ENCODE measurements around the gene CST6. TPM values are rescaled to one million over a fixed set of nuclear protein-coding genes. Genes with fewer than 3 reads are reported as not detected.

Gene CST6
- 0.46 and 0.92 TPM in 2 replicates for total RNA-seq
- 2.2 and 2.5 TPM in 2 replicates for polyA plus RNA-seq
- polyA plus RNA-seq (2011; cell fraction: cytosol; rRNA removed), result 0.74 and 1.1 TPM in 2 replicates
- 0.36 TPM in 1 of 2 replicates, not detected in the other for polyA plus RNA-seq (2011; cell fraction: nucleus; rRNA removed)
- polyA plus RNA-seq (2012), result not detected in 2 replicates
- polyA minus RNA-seq, result 0.93 TPM in 1 of 2 replicates, not detected in the other
- polyA minus RNA-seq (2011; cell fraction: cytosol; rRNA and poly(A)+ RNA removed), result not detected
- polyA minus RNA-seq (2011; cell fraction: nucleus; rRNA and poly(A)+ RNA removed), result not detected in 2 replicates
- Bru-seq, nascent RNA, result not detected
- BruChase-seq, experiment 1, labeled RNA remaining after a 6-hour chase, result percentile 19 among the genes with signal in this experiment
- BruChase-seq, experiment 2, labeled RNA remaining after a 2-hour chase, result not detected
- long read RNA-seq, partial matches to known transcripts, result 0 of 2 reads
- long read RNA-seq, other reads (novel, unspliced or antisense), result 0 of 2 reads

DNA sequence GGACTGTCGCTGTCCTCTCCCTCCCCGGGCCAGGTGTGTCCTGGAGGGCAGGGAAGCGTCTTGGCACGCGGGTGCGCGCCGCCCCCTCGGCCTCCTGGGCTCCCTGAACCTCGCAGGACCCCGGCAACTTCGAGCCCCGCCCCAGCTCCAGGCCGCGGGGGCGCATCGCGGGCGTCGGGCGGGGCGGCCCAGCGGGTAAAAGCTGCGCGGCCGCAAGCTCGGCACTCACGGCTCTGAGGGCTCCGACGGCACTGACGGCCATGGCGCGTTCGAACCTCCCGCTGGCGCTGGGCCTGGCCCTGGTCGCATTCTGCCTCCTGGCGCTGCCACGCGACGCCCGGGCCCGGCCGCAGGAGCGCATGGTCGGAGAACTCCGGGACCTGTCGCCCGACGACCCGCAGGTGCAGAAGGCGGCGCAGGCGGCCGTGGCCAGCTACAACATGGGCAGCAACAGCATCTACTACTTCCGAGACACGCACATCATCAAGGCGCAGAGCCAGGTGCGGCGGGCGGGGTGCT, at the start of gene CST6:
TSS of gene CST6 (plus strand) at position 224 of the 519 bp plus-strand sequence. CDS start at position 261, 37 bp downstream.
- Histone ChIP-seq H3K4me2 (ENCODE audit: insufficient read depth, low read length) (no peak within 1 kb of the TSS), H3K79me2 (ENCODE audit: control insufficient read depth, insufficient read depth, low read length) (no peaks in the 10 kb centered on the region), H3K4me1 (ENCODE audit: control insufficient read depth, extremely low read depth, insufficient read depth, low read length) (peaks cover 21% of the 10 kb centered on the region), H3K9me1 (replicated peaks; ENCODE audit: control insufficient read depth, extremely low read depth, insufficient read depth, low read length) (no peaks in the 10 kb centered on the region), H3K4me3 (replicated peaks in 1 of 3; ENCODE audit: insufficient read depth in 1 of 3, low read depth in 1 of 3, low read length in 3 of 3) (no peak within 1 kb of the TSS), H4K20me1 (replicated peaks; ENCODE audit: control insufficient read depth, extremely low read depth, insufficient read depth, low read length) (no peaks in the 10 kb centered on the region), H3K9ac (replicated peaks; ENCODE audit: extremely low read depth, insufficient read depth, low read length) (no peak within 1 kb of the TSS), H3K9me3 (replicated peaks; ENCODE audit: control insufficient read depth, insufficient read depth, low read length) (no peaks in the 10 kb centered on the region), H3K36me3 (ENCODE audit: control insufficient read depth in 2 of 2, extremely low read depth in 1 of 2, insufficient read depth in 2 of 2, low read length in 2 of 2) (no peaks in the 10 kb centered on the region), H3K27me3 (ENCODE audit: control insufficient read depth in 2 of 2, insufficient read depth in 2 of 2, low read length in 2 of 2) (peaks cover 2% of the 10 kb centered on the region in 2 experiments), H2AFZ (ENCODE audit: low read depth, low read length) (peak within 1 kb of the TSS; percentile 53), H3K27ac (ENCODE audit: insufficient read depth, low read depth, low read length) (no peak within 1 kb of the TSS)
- POLR2A ChIA-PET, result interaction anchor here (0.6 kb wide), 1 partner anchor 115 kb away, joined by 4 read pairs; no protein-coding TSS in a partner anchor
- FAIRE-seq, result no peak
- no peak for DNase-seq (ENCODE audit: low read depth, low spot score)
- dilution Hi-C loops (cut with MboI; ENCODE audit: extremely low pct_ligation_motif_present, low sequenced_read_pairs) (no loop called here), intact Hi-C loops (cut with micrococcal nuclease) (no loop called here)
- BruUV-seq (replicated peaks), result no TSS peak
- TF ChIP-seq JUN (IDR thresholded peaks at IDR 0.05; ENCODE audit: borderline replicate concordance, insufficient read depth, insufficient read length, low read depth), result no peak
- peak; percentile 58 for TF ChIP-seq EZH2 (IDR thresholded peaks at IDR 0.05; ENCODE audit: borderline replicate concordance, low read depth, low read length, severe bottlenecking)
- CTCF ChIA-PET, result interaction anchor here (1.0 to 3.2 kb wide), 4 partner anchors 9 to 123 kb away, joined by 3 to 16 read pairs (median 6); partner anchors contain the start of gene FIBP

- CTCF ChIA-PET, result interaction anchor here (2.2 kb wide), 1 partner anchor 73 kb away, joined by 8 read pairs; the partner anchor contains the start of gene FIBP
- TSS peak; percentile 65 for BruUV-seq (replicated peaks)
- FAIRE-seq (peak; percentile 40), DNase-seq (ENCODE audit: low read depth, low spot score) (no peak)
- POLR2A ChIA-PET, result interaction anchor here (0.6 kb wide), 1 partner anchor 65 kb away, joined by 4 read pairs; no protein-coding TSS in a partner anchor
- Histone ChIP-seq H3K9me1 (replicated peaks; ENCODE audit: control insufficient read depth, extremely low read depth, insufficient read depth, low read length) (no peaks in the 10 kb centered on the region), H3K9ac (replicated peaks; ENCODE audit: extremely low read depth, insufficient read depth, low read length) (peak overlapping the region; percentile 91), H3K27me3 (ENCODE audit: control insufficient read depth in 2 of 2, insufficient read depth in 2 of 2, low read length in 2 of 2) (no peaks in the 10 kb centered on the region), H3K4me1 (ENCODE audit: control insufficient read depth, extremely low read depth, insufficient read depth, low read length) (peaks cover 11% of the 10 kb centered on the region), H3K36me3 (ENCODE audit: control insufficient read depth in 2 of 2, extremely low read depth in 1 of 2, insufficient read depth in 2 of 2, low read length in 2 of 2) (peaks cover 6 to 31% of the 10 kb centered on the region in 2 experiments), H3K27ac (ENCODE audit: insufficient read depth, low read depth, low read length) (peak overlapping the region; percentile 30), H4K20me1 (replicated peaks; ENCODE audit: control insufficient read depth, extremely low read depth, insufficient read depth, low read length) (no peaks in the 10 kb centered on the region), H3K9me3 (replicated peaks; ENCODE audit: control insufficient read depth, insufficient read depth, low read length) (no peaks in the 10 kb centered on the region), H3K4me3 (replicated peaks in 1 of 3; ENCODE audit: insufficient read depth in 1 of 3, low read depth in 1 of 3, low read length in 3 of 3) (peak overlapping the region; percentile 79 to 98 (median 90)), H3K79me2 (ENCODE audit: control insufficient read depth, insufficient read depth, low read length) (peaks cover 28% of the 10 kb centered on the region), H3K4me2 (ENCODE audit: insufficient read depth, low read length) (peak overlapping the region; percentile 96), H2AFZ (ENCODE audit: low read depth, low read length) (no peak overlapping the region)
- dilution Hi-C loops (cut with MboI; ENCODE audit: extremely low pct_ligation_motif_present, low sequenced_read_pairs), result no loop called here
- TF ChIP-seq MYC (IDR thresholded peaks at IDR 0.05; ENCODE audit: low read depth, low read length), result no peak
- TF ChIP-seq, protein P1, sequence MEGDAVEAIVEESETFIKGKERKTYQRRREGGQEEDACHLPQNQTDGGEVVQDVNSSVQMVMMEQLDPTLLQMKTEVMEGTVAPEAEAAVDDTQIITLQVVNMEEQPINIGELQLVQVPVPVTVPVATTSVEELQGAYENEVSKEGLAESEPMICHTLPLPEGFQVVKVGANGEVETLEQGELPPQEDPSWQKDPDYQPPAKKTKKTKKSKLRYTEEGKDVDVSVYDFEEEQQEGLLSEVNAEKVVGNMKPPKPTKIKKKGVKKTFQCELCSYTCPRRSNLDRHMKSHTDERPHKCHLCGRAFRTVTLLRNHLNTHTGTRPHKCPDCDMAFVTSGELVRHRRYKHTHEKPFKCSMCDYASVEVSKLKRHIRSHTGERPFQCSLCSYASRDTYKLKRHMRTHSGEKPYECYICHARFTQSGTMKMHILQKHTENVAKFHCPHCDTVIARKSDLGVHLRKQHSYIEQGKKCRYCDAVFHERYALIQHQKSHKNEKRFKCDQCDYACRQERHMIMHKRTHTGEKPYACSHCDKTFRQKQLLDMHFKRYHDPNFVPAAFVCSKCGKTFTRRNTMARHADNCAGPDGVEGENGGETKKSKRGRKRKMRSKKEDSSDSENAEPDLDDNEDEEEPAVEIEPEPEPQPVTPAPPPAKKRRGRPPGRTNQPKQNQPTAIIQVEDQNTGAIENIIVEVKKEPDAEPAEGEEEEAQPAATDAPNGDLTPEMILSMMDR (IDR thresholded peaks at IDR 0.05; ENCODE audit: extremely low read depth in 1 of 2, insufficient read depth in 1 of 2, low read depth in 1 of 2, low read length in 2 of 2), result no peak
- no peak for TF ChIP-seq POLR2A (IDR thresholded peaks at IDR 0.05; ENCODE audit: low read depth, low read length)
- no peak for TF ChIP-seq JUN (IDR thresholded peaks at IDR 0.05; ENCODE audit: borderline replicate concordance, insufficient read depth, insufficient read length, low read depth)
- no peak for TF ChIP-seq EZH2 (IDR thresholded peaks at IDR 0.05; ENCODE audit: borderline replicate concordance, low read depth, low read length, severe bottlenecking)
- no peak for TF ChIP-seq POLR2AphosphoS5 (IDR thresholded peaks at IDR 0.05; ENCODE audit: insufficient read depth, low read depth, low read length)
- no peak for TF ChIP-seq MAX (IDR thresholded peaks at IDR 0.05; ENCODE audit: insufficient read depth, insufficient read length)
- TF ChIP-seq FOS (IDR thresholded peaks at IDR 0.05; ENCODE audit: borderline replicate concordance, insufficient read depth, low read length), result no peak
- TF ChIP-seq GATA2 (IDR thresholded peaks at IDR 0.05; ENCODE audit: insufficient read depth, insufficient read length, low read depth, low read length), result no peak
- intact Hi-C loops (cut with micrococcal nuclease), result no loop called here
These were observed 49.7 kb upstream of the CST6 start for GRCh38 chr11:65962141-65962564.
